Mucosa of descending colon (tissue), 3 donors: Measurements from ENCODE around the gene SNRPA1. TPM values are rescaled to one million over a fixed set of nuclear protein-coding genes. Genes with fewer than 3 reads are reported as not detected.

Experiments
- ATAC-seq: fragments of 200-7000 bp; cut with Tn5 transposase; one replicate; pipeline ENCODE4 v1.9.1; 2020; ENCODE audit warnings: mild to moderate bottlenecking, moderate library complexity
- DNase-seq, 3 donors: peaks; one replicate each; pipeline ENCODE4 v3.0.0-alpha.2; 2020
- H3K36me3 ChIP-seq: fragments of 200-600 bp; one replicate; pipeline ENCODE4 v1.8.0; 2021; ENCODE audit warnings: low read depth, mild to moderate bottlenecking
- H3K4me1 ChIP-seq: fragments of 200-600 bp; one replicate; pipeline ENCODE4 v1.8.0; 2021; ENCODE audit warnings: low read depth, mild to moderate bottlenecking
- H3K4me3 ChIP-seq: fragments of 200-600 bp; one replicate; pipeline ENCODE4 v1.8.0; 2021; ENCODE audit warnings: mild to moderate bottlenecking
- H3K9me3 ChIP-seq: fragments of 200-600 bp; one replicate; pipeline ENCODE4 v1.8.0; 2021; ENCODE audit warnings: mild to moderate bottlenecking
- intact Hi-C, 2 donors: fragments of 100-400 bp; cut with DNase I in 1 of 2; cut with micrococcal nuclease in 1 of 2; formaldehyde crosslinking; loops; one replicate each; pipeline versions ENCODE4 v1.11.0 to v1.11.1; 2022; cut with DNase I, micrococcal nuclease
- total RNA-seq, 3 donors: library from RNA; stranded (reverse); fragmentation: NEBNext Ultra II Directional in 2 of 3; extraction: Animal tissue kit (Norgen Biotek cat#: 25700) in 2 of 3; gene quantifications; one replicate each; pipeline versions ENCODE4 v1.2.1 to v1.2.4, GENCODE V29; 2021 to 2023
- TF ChIP-seq, protein P1 (sequence below): fragments of 200-600 bp; IDR thresholded peaks from one replicate; pipeline ENCODE4 v1.8.0; 2022; ENCODE audit warnings: antibody characterized with exemption, mild to moderate bottlenecking
- donor health status: DM: no; HTN: no; CAD: no; lungs with moderate emphysema.
- donor health status: DM: no; HTN: no; CAD: no.
- donor health status: DM: no; HTN: yes; CAD: no.

Gene SNRPA1
- total RNA-seq, 3 donors from 2014 or later = 41.5 to 55.1 (median 52.1) TPM

- Histone ChIP-seq H3K4me3 (no peak overlapping the region), H3K9me3 (peaks cover under 1% of the 10 kb centered on the region), H3K4me1 (no peaks in the 10 kb centered on the region), H3K36me3 (no peaks in the 10 kb centered on the region)
- TF ChIP-seq, protein P1, sequence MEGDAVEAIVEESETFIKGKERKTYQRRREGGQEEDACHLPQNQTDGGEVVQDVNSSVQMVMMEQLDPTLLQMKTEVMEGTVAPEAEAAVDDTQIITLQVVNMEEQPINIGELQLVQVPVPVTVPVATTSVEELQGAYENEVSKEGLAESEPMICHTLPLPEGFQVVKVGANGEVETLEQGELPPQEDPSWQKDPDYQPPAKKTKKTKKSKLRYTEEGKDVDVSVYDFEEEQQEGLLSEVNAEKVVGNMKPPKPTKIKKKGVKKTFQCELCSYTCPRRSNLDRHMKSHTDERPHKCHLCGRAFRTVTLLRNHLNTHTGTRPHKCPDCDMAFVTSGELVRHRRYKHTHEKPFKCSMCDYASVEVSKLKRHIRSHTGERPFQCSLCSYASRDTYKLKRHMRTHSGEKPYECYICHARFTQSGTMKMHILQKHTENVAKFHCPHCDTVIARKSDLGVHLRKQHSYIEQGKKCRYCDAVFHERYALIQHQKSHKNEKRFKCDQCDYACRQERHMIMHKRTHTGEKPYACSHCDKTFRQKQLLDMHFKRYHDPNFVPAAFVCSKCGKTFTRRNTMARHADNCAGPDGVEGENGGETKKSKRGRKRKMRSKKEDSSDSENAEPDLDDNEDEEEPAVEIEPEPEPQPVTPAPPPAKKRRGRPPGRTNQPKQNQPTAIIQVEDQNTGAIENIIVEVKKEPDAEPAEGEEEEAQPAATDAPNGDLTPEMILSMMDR = no peak
- DNase-seq (no peak), ATAC-seq (no peak)
- intact Hi-C loops = no loop called here
These were observed 61.3 kb downstream of the SNRPA1 start for GRCh38 chr15:101233651-101234280.

DNA sequence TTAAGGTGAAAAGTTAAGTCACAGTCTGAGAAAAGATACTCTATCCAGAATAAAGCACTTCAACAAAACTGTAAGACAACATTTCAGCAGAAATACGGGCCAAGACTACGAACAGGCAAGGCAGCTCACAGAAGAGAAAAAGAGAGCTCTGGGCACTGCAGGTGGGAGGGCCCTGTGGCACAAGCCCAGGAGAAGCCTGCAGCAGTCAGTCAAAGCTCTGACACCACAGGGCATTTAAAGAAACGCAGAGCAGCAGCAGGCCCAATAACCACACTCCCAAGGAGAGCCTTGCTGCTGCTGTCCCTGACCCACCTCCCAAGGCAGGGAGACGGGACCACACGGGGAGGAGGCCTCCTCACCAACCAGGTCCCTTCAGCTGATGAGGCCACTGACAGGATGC lies 62.4 kb downstream of the SNRPA1 start:
- H3K9me3 ChIP-seq = peaks cover 7% of the 10 kb centered on the region
- H3K4me3 ChIP-seq = no peak overlapping the region
- DNase-seq = no peak
- H3K36me3 ChIP-seq = no peaks in the 10 kb centered on the region
- no peak for ATAC-seq
- TF ChIP-seq, protein P1 = no peak
- intact Hi-C loops = no loop called here
- no peaks in the 10 kb centered on the region for H3K4me1 ChIP-seq

Other genes with a start within 250 kb of the SNRPA1 start
- 10 to 100 TPM in 2 of 3 donors, 1 to 10 TPM in 1; 7.7 to 15.5 (median 12.6) TPM for gene CHSY1, start 43.2 kb downstream of the SNRPA1 start, total RNA-seq
- 100 to 1,000 TPM in 2 of 3 donors, 10 to 100 TPM in 1; 78.7 to 118 (median 115) TPM for gene SELENOS, start 17.8 kb downstream of the SNRPA1 start, total RNA-seq
- gene PCSK6, start 194.5 kb upstream of the SNRPA1 start, total RNA-seq = 10 to 100 TPM; 21.3 to 58.4 (median 30.3) TPM